ENCODE data around the gene GALNT5.

Gene GALNT5

DNA sequence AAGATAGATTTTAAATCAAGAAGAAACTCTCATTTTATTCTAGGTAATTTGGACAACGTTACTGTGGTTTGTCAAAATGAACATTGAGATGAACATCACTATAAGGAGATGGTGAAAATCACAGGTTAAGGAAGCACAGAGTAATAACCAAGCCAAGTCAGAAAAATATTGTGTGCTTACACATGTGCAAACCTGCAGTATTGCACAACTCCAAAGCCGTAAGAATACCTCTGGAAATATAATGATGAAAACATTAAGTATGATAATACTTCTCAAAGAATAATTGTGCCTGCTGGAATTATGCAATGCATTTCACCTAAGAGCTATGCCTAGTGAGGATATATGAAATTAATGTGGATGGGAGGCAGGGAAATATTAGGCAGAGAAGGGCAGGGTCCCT, 21.1 kb upstream of the GALNT5 start:
- H3K4me1 ChIP-seq (ENCODE audit: control insufficient read depth in 1 of 2, insufficient read depth in 2 of 2, low read length in 2 of 2), result no peaks in the 10 kb centered on the region
- no peak overlapping the region for H3K4ac ChIP-seq (ENCODE audit: low read depth, low read length)
- no peak overlapping the region for H3K18ac ChIP-seq (ENCODE audit: low read length)
- H2BK12ac ChIP-seq (ENCODE audit: low read length), result no peak overlapping the region
- H3K27me3 ChIP-seq (ENCODE audit: insufficient read depth, low read length), result no peaks in the 10 kb centered on the region
- no peak overlapping the region for H3K9ac ChIP-seq (ENCODE audit: low read length)
- H4K8ac ChIP-seq (ENCODE audit: low read depth, low read length), result no peak overlapping the region
- H2AFZ ChIP-seq (ENCODE audit: insufficient read depth, low read length, poor library complexity), result no peak overlapping the region
- H2AK5ac ChIP-seq (ENCODE audit: low read length), result no peak overlapping the region
- no CpG with 5 or more reads among the region's 2 CpGs for WGBS (ENCODE audit: extremely low coverage, insufficient coverage, insufficient read length)
- no peak overlapping the region for H4K91ac ChIP-seq (ENCODE audit: low read depth, low read length)
- H3K27ac ChIP-seq (ENCODE audit: low read depth, low read length), result no peak overlapping the region
- H3K79me1 ChIP-seq (ENCODE audit: low read length), result no peaks in the 10 kb centered on the region
- H3K9me3 ChIP-seq (ENCODE audit: insufficient read depth, low read depth, low read length), result no peaks in the 10 kb centered on the region
- no peak for DNase-seq
- H3K4me3 ChIP-seq (ENCODE audit: low read depth, low read length), result no peak overlapping the region
- H4K12ac ChIP-seq (ENCODE audit: low read depth, low read length), result no peak overlapping the region
- no peaks in the 10 kb centered on the region for H3K79me2 ChIP-seq (ENCODE audit: control insufficient read depth, insufficient read depth, low read length, poor library complexity)
- no peak overlapping the region for H3K14ac ChIP-seq (ENCODE audit: low read length)
- no peaks in the 10 kb centered on the region for H3K36me3 ChIP-seq (ENCODE audit: control insufficient read depth in 1 of 2, insufficient read depth in 2 of 2, low read length in 2 of 2)
- no peak overlapping the region for H2BK5ac ChIP-seq (ENCODE audit: low read depth, low read length, poor library complexity)
- H2BK120ac ChIP-seq (ENCODE audit: insufficient read depth, low read length, poor library complexity), result no peak overlapping the region
- H3K23ac ChIP-seq (ENCODE audit: low read length), result no peak overlapping the region
- H3K4me2 ChIP-seq (ENCODE audit: low read length), result no peak overlapping the region

DNA sequence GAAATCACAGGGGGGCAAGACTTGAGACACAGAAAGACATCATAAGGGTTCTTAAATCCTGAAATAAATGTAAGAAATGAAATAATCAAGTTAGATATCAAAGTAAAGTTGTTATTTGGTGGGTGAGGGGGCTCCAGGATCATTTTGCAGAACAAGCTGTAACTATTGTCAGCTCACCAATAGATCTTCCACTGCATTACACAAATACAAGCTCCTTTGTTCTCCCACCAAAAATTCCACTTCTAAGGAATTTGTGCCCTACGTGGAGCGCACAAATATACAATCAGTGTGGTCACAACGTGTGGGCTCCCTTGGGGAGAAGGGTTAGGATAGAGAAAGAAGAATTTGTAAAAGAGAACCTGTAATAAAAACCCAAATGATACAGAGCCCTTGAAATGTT, 19.2 kb upstream of the GALNT5 start:
- Histone ChIP-seq H3K79me1 (ENCODE audit: low read length) (no peaks in the 10 kb centered on the region), H3K4me3 (ENCODE audit: low read depth, low read length) (no peak overlapping the region), H2BK5ac (ENCODE audit: low read depth, low read length, poor library complexity) (no peak overlapping the region), H3K14ac (ENCODE audit: low read length) (no peak overlapping the region), H3K4me2 (ENCODE audit: low read length) (no peak overlapping the region), H4K8ac (ENCODE audit: low read depth, low read length) (no peak overlapping the region), H3K79me2 (ENCODE audit: control insufficient read depth, insufficient read depth, low read length, poor library complexity) (no peaks in the 10 kb centered on the region), H3K36me3 (ENCODE audit: control insufficient read depth in 1 of 2, insufficient read depth in 2 of 2, low read length in 2 of 2) (no peaks in the 10 kb centered on the region), H3K27ac (ENCODE audit: low read depth, low read length) (no peak overlapping the region), H4K91ac (ENCODE audit: low read depth, low read length) (no peak overlapping the region), H3K4me1 (ENCODE audit: control insufficient read depth in 1 of 2, insufficient read depth in 2 of 2, low read length in 2 of 2) (no peaks in the 10 kb centered on the region), H2BK12ac (ENCODE audit: low read length) (no peak overlapping the region), H2BK120ac (ENCODE audit: insufficient read depth, low read length, poor library complexity) (no peak overlapping the region), H3K9ac (ENCODE audit: low read length) (no peak overlapping the region), H3K4ac (ENCODE audit: low read depth, low read length) (no peak overlapping the region), H4K12ac (ENCODE audit: low read depth, low read length) (no peak overlapping the region), H3K23ac (ENCODE audit: low read length) (no peak overlapping the region), H2AK5ac (ENCODE audit: low read length) (no peak overlapping the region), H2AFZ (ENCODE audit: insufficient read depth, low read length, poor library complexity) (no peak overlapping the region), H3K27me3 (ENCODE audit: insufficient read depth, low read length) (no peaks in the 10 kb centered on the region), H3K18ac (ENCODE audit: low read length) (no peak overlapping the region), H3K9me3 (ENCODE audit: insufficient read depth, low read depth, low read length) (no peaks in the 10 kb centered on the region)
- WGBS (ENCODE audit: extremely low coverage, insufficient coverage, insufficient read length), result no CpG with 5 or more reads among the region's 3 CpGs
- DNase-seq, result no peak

DNA sequence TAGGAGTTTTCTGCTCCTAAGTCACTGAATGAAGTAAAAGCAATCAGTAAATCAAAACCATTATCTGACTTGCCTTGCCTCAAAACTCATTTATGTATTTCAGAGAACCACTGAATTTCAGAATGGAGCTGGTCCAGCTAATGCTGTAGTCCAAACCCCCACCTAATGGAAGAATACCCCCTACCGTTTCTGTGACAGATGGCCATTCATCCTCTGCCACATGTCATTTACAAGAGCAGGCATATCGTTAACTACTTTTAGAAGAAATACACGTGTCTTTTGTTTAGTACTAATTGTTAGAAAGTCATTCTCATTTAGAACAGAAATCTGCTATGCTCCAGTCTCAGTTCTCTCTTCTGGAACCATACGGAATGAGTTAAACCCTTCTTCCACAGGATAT, 12.8 kb upstream of the GALNT5 start:
- Histone ChIP-seq H3K9me3 (ENCODE audit: insufficient read depth, low read depth, low read length) (no peaks in the 10 kb centered on the region), H3K9ac (ENCODE audit: low read length) (no peak overlapping the region), H3K79me2 (ENCODE audit: control insufficient read depth, insufficient read depth, low read length, poor library complexity) (no peaks in the 10 kb centered on the region), H3K4me3 (ENCODE audit: low read depth, low read length) (no peak overlapping the region), H2BK12ac (ENCODE audit: low read length) (no peak overlapping the region), H3K4ac (ENCODE audit: low read depth, low read length) (no peak overlapping the region), H3K27ac (ENCODE audit: low read depth, low read length) (no peak overlapping the region), H3K27me3 (ENCODE audit: insufficient read depth, low read length) (no peaks in the 10 kb centered on the region), H2BK5ac (ENCODE audit: low read depth, low read length, poor library complexity) (no peak overlapping the region), H4K91ac (ENCODE audit: low read depth, low read length) (no peak overlapping the region), H3K4me2 (ENCODE audit: low read length) (no peak overlapping the region), H4K12ac (ENCODE audit: low read depth, low read length) (no peak overlapping the region), H2AK5ac (ENCODE audit: low read length) (no peak overlapping the region), H2BK120ac (ENCODE audit: insufficient read depth, low read length, poor library complexity) (no peak overlapping the region), H3K36me3 (ENCODE audit: control insufficient read depth in 1 of 2, insufficient read depth in 2 of 2, low read length in 2 of 2) (no peaks in the 10 kb centered on the region), H3K79me1 (ENCODE audit: low read length) (no peaks in the 10 kb centered on the region), H3K18ac (ENCODE audit: low read length) (no peak overlapping the region), H3K4me1 (ENCODE audit: control insufficient read depth in 1 of 2, insufficient read depth in 2 of 2, low read length in 2 of 2) (no peaks in the 10 kb centered on the region), H4K8ac (ENCODE audit: low read depth, low read length) (no peak overlapping the region), H3K23ac (ENCODE audit: low read length) (no peak overlapping the region), H2AFZ (ENCODE audit: insufficient read depth, low read length, poor library complexity) (no peak overlapping the region), H3K14ac (ENCODE audit: low read length) (no peak overlapping the region)
- no CpG with 5 or more reads among the region's 4 CpGs for WGBS (ENCODE audit: extremely low coverage, insufficient coverage, insufficient read length)
- DNase-seq, result no peak

DNA sequence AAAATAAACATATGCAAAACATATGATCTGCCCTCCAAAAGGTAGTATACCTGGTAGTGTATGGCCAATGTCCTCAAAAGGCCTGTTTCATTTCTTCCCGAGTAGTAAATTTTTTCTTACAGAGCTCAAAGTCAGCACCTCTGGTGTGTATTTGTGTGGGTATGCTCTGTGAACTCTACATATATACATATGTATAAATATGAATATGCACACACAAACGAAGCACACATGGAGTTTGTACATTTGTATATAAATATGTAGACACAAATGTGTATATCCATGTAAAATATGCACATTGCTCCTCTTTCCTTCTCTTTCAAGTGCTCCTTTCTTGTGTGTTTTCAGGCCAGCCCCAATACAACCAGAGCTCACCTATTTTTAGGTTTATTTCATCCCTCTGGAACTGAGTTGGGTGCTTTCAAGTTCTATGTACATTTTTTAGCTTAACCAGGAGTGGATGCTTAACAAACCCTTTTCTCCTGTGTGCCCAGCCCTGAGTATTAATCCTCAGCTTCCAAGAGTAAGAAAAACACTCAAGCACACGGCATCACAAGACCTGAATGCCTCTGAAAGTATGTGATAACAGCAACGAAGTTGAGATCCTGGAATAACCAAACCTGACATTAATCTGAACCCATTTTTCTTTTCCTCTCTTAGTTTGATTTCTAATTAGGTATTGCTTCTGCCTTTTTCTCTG, 12.2 kb upstream of the GALNT5 start:
- DNase-seq, result no peak
- no peak overlapping the region for H3K14ac ChIP-seq (ENCODE audit: low read length)
- H2BK120ac ChIP-seq (ENCODE audit: insufficient read depth, low read length, poor library complexity), result no peak overlapping the region
- no peaks in the 10 kb centered on the region for H3K36me3 ChIP-seq (ENCODE audit: control insufficient read depth in 1 of 2, insufficient read depth in 2 of 2, low read length in 2 of 2)
- H3K9me3 ChIP-seq (ENCODE audit: insufficient read depth, low read depth, low read length), result no peaks in the 10 kb centered on the region
- no peak overlapping the region for H4K8ac ChIP-seq (ENCODE audit: low read depth, low read length)
- no peak overlapping the region for H3K27ac ChIP-seq (ENCODE audit: low read depth, low read length)
- H3K4me2 ChIP-seq (ENCODE audit: low read length), result no peak overlapping the region
- H2AK5ac ChIP-seq (ENCODE audit: low read length), result no peak overlapping the region
- no peaks in the 10 kb centered on the region for H3K79me2 ChIP-seq (ENCODE audit: control insufficient read depth, insufficient read depth, low read length, poor library complexity)
- H2BK5ac ChIP-seq (ENCODE audit: low read depth, low read length, poor library complexity), result no peak overlapping the region
- H3K18ac ChIP-seq (ENCODE audit: low read length), result no peak overlapping the region
- H3K23ac ChIP-seq (ENCODE audit: low read length), result no peak overlapping the region
- no peaks in the 10 kb centered on the region for H3K27me3 ChIP-seq (ENCODE audit: insufficient read depth, low read length)
- no peak overlapping the region for H3K9ac ChIP-seq (ENCODE audit: low read length)
- no peak overlapping the region for H2AFZ ChIP-seq (ENCODE audit: insufficient read depth, low read length, poor library complexity)
- H2BK12ac ChIP-seq (ENCODE audit: low read length), result no peak overlapping the region
- no peak overlapping the region for H3K4ac ChIP-seq (ENCODE audit: low read depth, low read length)
- H4K12ac ChIP-seq (ENCODE audit: low read depth, low read length), result no peak overlapping the region
- no peaks in the 10 kb centered on the region for H3K79me1 ChIP-seq (ENCODE audit: low read length)
- WGBS (ENCODE audit: extremely low coverage, insufficient coverage, insufficient read length), result no CpG with 5 or more reads among the region's 4 CpGs
- no peaks in the 10 kb centered on the region for H3K4me1 ChIP-seq (ENCODE audit: control insufficient read depth in 1 of 2, insufficient read depth in 2 of 2, low read length in 2 of 2)
- no peak overlapping the region for H3K4me3 ChIP-seq (ENCODE audit: low read depth, low read length)
- H4K91ac ChIP-seq (ENCODE audit: low read depth, low read length), result no peak overlapping the region
